ENCODE data around the gene DENND2A. TPM values are rescaled to one million over a fixed set of nuclear protein-coding genes. Genes with fewer than 3 reads are reported as not detected.

Gene DENND2A
- polyA plus RNA-seq, 1 donor from 2014 or later = not detected

Other genes with a start within 250 kb of the DENND2A start
- 5.4 TPM for gene SLC37A3, start 242.3 kb downstream of the DENND2A start, polyA plus RNA-seq
- gene RAB19, start 236.8 kb downstream of the DENND2A start, polyA plus RNA-seq = 0.90 TPM
- gene MKRN1, start 161.3 kb downstream of the DENND2A start, polyA plus RNA-seq = 124 TPM
- gene ADCK2, start 32.1 kb upstream of the DENND2A start, polyA plus RNA-seq = 38.4 TPM
- 367 TPM for gene NDUFB2, start 55.9 kb upstream of the DENND2A start, polyA plus RNA-seq

Measured in IgD-negative memory B cell (primary cell).